B cell (primary cell): ENCODE data around the gene RBKS. TPM values are rescaled to one million over a fixed set of nuclear protein-coding genes. Genes with fewer than 3 reads are reported as not detected.

Experiments used
- ATAC-seq: fragments of 200-7000 bp; cut with Tn5 transposase; one replicate; pipeline ENCODE4 v1.10.0; 2021; ENCODE audit warnings: low read depth, mild to moderate bottlenecking, moderate number of reproducible peaks, moderate library complexity
- CTCF ChIA-PET: fragments of 350-600 bp; sonication (Branson Sonifier 250); formaldehyde crosslinking; loops from one replicate; lab custom pipeline; 2021; ENCODE audit warnings: antibody characterized with exemption, inconsistent platforms; lab: Charles Lee
- POLR2A ChIA-PET: fragments of 350-600 bp; sonication (Branson Sonifier 250); formaldehyde crosslinking; loops from one replicate; lab custom pipeline; 2021; ENCODE audit warnings: antibody characterized with exemption; lab: Charles Lee
- DNase-seq: peaks from one replicate; pipeline ENCODE4 v3.0.0; 2013
- H2AFZ ChIP-seq: 2 replicates; pipeline ENCODE4 v1.6.1; 2012; ENCODE audit warnings: mild to moderate bottlenecking, low read depth, low read length; ENCODE audit not compliant: insufficient read depth, poor library complexity, severe bottlenecking
- H3K27ac ChIP-seq, 2 donors: 1 replicate in 1 of 2; 2 replicates in 1 of 2; pipeline ENCODE4 v1.5.1; 2012 to 2013; ENCODE audit warnings: low read length in 2 of 2, mild to moderate bottlenecking in 2 of 2, moderate library complexity in 1 of 2
- H3K27me3 ChIP-seq, 4 experiments: fragments of 200-600 bp in 1 of 4; sonication (generic) in 1 of 4; replicated peaks in 1 of 4; 1 replicate in 2 of 4; 2 replicates in 2 of 4; pipeline versions ENCODE4 v1.6.1 to v1.7.0; 2013 to 2016; ENCODE audit warnings: low read length in 3 of 4, mild to moderate bottlenecking in 2 of 4, mixed read lengths in 1 of 4, moderate library complexity in 1 of 4; ENCODE audit not compliant: insufficient read depth in 4 of 4, control insufficient read depth in 3 of 4; ENCODE audit errors: control extremely low read depth in 1 of 4
- H3K36me3 ChIP-seq, 2 experiments: replicated peaks in 1 of 2; 1 replicate in 1 of 2; 2 replicates in 1 of 2; pipeline versions ENCODE4 v1.6.1 to v1.7.1; 2013; ENCODE audit warnings: low read length in 1 of 2; ENCODE audit not compliant: insufficient read depth in 2 of 2, control insufficient read depth in 1 of 2; ENCODE audit errors: control extremely low read depth in 1 of 2, extremely low read depth in 1 of 2
- H3K4me1 ChIP-seq, 2 donors: fragments of 200-600 bp in 1 of 2; sonication (generic) in 1 of 2; 1 replicate in 1 of 2; 2 replicates in 1 of 2; pipeline versions ENCODE4 v1.5.1 to v1.6.1; 2013 to 2017; ENCODE audit warnings: low read length in 2 of 2; ENCODE audit not compliant: control insufficient read depth in 2 of 2, insufficient read depth in 2 of 2
- H3K4me2 ChIP-seq: replicated peaks from 2 replicates; pipeline ENCODE3; 2012; ENCODE audit warnings: mild to moderate bottlenecking, low read depth, low read length; ENCODE audit not compliant: poor library complexity, severe bottlenecking
- H3K4me3 ChIP-seq, 5 experiments: fragments of 200-600 bp in 1 of 5; sonication (generic) in 1 of 5; 1 replicate in 3 of 5; 2 replicates in 2 of 5; pipeline versions ENCODE4 v1.5.1 to v1.7.0; 2011 to 2016; ENCODE audit warnings: low read length in 4 of 5, mild to moderate bottlenecking in 4 of 5, low read depth in 2 of 5, control low read depth in 1 of 5, moderate library complexity in 1 of 5; ENCODE audit not compliant: insufficient read depth in 1 of 5; ENCODE audit errors: control extremely low read depth in 1 of 5, extremely low read depth in 1 of 5
- H3K79me2 ChIP-seq: fragments of 200-600 bp; sonication (generic); one replicate; pipeline ENCODE4 v1.6.0; 2016; ENCODE audit warnings: low read length; ENCODE audit not compliant: control insufficient read depth, insufficient read depth
- H3K9ac ChIP-seq: fragments of 200-600 bp; sonication (generic); 2 replicates; pipeline ENCODE4 v1.6.1; 2017; ENCODE audit warnings: mild to moderate bottlenecking, low read length, moderate library complexity
- H3K9me3 ChIP-seq, 3 donors: one replicate each; pipeline versions ENCODE4 v1.6.1 to v1.7.1; 2013; ENCODE audit warnings: low read length in 2 of 3; ENCODE audit not compliant: control insufficient read depth in 2 of 3, insufficient read depth in 1 of 3; ENCODE audit errors: control extremely low read depth in 1 of 3
- H4K20me1 ChIP-seq: 2 replicates; pipeline ENCODE4 v1.6.0; 2012; ENCODE audit warnings: mild to moderate bottlenecking, low read length; ENCODE audit not compliant: insufficient read depth, control insufficient read depth, poor library complexity, severe bottlenecking
- H3K27ac Mint-ChIP-seq: one replicate; pipeline ENCODE4 v1.8.0; 2021; ENCODE audit warnings: mixed read lengths
- H3K27me3 Mint-ChIP-seq: one replicate; pipeline ENCODE4 v1.8.0; 2021; ENCODE audit warnings: mixed read lengths
- H3K4me1 Mint-ChIP-seq: one replicate; pipeline ENCODE4 v1.8.0; 2021; ENCODE audit warnings: mixed read lengths
- H3K4me3 Mint-ChIP-seq: one replicate; pipeline ENCODE4 v1.8.0; 2021; ENCODE audit warnings: mixed read lengths
- H3K9me3 Mint-ChIP-seq: one replicate; pipeline ENCODE4 v1.8.0; 2022; ENCODE audit warnings: mixed read lengths; ENCODE audit not compliant: insufficient read depth
- EZH2 ChIP-seq: IDR thresholded peaks from 2 replicates; pipeline ENCODE4 v1.6.1; 2012; ENCODE audit warnings: borderline replicate concordance, low read depth, mild to moderate bottlenecking, moderate library complexity, low read length; ENCODE audit not compliant: insufficient read depth, poor library complexity, severe bottlenecking
- WGBS: methylation state at CpG from one replicate; pipeline ENCODE4 v1.1.5; 2013; ENCODE audit warnings: missing lambda C conversion rate; ENCODE audit not compliant: insufficient coverage; 5-methylcytosine and 5-hydroxymethylcytosine counted together
- intact Hi-C: fragments of 100-400 bp; cut with micrococcal nuclease; formaldehyde crosslinking; loops from one replicate; pipeline ENCODE4 v1.10.0; 2022
- polyA plus RNA-seq: library from polyadenylated mRNA; depleted of rRNA; stranded (reverse); fragments of >200 nt; gene quantifications from 2 replicates; pipeline ENCODE4 v1.2.3, GENCODE V29; 2012
- total RNA-seq, 2 donors: library from RNA; stranded (reverse); fragments of 120-200 nt in 1 of 2; gene quantifications; 1 replicate in 1 of 2; 2 replicates in 1 of 2; pipeline versions ENCODE4 v1.2.3 to v1.2.4, GENCODE V29; 2013 to 2022
- TF ChIP-seq, protein P1 (sequence below): fragments of 200-600 bp; IDR thresholded peaks from one replicate; pipeline ENCODE4 v1.8.0; 2022; ENCODE audit warnings: antibody characterized with exemption, mild to moderate bottlenecking

Gene RBKS
- total and polyA plus RNA-seq, 2 donors (not counting 1 experiment from before 2014, with no cell fraction given): 6.4 to 9.2 TPM

DNA sequence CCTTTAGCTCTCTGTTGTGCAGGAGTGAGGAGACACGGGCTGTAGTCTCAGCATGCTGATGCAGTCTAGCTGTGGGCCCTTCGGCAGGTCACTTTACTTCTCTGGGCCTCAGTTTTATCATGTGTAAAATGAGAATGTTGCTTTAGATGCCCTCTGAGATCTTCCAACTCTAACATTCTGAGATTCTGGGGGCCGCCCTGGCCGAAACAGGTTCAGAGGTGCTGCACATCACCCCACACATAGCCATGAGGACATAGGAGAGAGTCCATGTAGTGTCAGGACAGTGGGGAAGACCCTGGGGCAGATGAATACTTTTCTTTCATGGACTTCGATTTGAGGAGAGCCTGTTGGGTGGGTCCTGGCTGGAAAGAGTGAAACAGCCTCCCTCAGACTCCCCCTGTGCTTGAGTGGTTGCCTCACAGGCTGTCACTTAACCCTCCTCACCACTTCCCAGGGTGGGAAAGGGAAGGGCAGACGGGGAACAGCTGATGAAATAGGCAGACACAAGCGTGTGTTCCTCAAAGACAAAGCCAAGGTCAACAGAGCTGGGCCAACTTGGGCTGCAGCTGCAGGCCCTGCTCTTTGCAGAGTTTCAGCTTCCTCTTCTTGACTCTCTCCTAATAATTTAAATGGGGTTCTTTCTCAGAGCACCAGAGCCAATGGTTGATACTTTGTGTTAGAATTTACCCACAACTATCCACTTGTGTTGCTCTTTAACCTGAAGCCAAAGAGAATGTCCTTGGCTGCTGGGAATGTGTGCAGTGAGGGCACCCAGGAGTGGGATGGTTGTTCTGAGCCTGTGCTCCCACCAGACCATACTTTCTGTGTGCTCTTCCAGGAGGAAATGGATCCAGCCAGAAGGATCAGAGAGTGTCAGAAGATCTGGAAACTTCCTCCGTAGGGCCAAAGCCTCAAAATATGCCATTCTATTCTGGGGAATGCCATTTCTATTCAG, 133.4 kb downstream of the RBKS start:
- H3K9me3 ChIP-seq: no peaks in the 10 kb centered on the region
- ATAC-seq (no peak), DNase-seq (no peak)
- H3K27ac ChIP-seq: no peak overlapping the region
- no peaks in the 10 kb centered on the region for H3K4me1 ChIP-seq
- no peaks in the 10 kb centered on the region for H3K4me1 Mint-ChIP-seq
- TF ChIP-seq, protein P1, sequence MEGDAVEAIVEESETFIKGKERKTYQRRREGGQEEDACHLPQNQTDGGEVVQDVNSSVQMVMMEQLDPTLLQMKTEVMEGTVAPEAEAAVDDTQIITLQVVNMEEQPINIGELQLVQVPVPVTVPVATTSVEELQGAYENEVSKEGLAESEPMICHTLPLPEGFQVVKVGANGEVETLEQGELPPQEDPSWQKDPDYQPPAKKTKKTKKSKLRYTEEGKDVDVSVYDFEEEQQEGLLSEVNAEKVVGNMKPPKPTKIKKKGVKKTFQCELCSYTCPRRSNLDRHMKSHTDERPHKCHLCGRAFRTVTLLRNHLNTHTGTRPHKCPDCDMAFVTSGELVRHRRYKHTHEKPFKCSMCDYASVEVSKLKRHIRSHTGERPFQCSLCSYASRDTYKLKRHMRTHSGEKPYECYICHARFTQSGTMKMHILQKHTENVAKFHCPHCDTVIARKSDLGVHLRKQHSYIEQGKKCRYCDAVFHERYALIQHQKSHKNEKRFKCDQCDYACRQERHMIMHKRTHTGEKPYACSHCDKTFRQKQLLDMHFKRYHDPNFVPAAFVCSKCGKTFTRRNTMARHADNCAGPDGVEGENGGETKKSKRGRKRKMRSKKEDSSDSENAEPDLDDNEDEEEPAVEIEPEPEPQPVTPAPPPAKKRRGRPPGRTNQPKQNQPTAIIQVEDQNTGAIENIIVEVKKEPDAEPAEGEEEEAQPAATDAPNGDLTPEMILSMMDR: no peak
- TF ChIP-seq EZH2: no peak
- no peaks in the 10 kb centered on the region for H3K36me3 ChIP-seq
- POLR2A ChIA-PET: no interaction called here
- no peak overlapping the region for H3K4me2 ChIP-seq
- no peak overlapping the region for H3K27ac Mint-ChIP-seq
- H3K79me2 ChIP-seq: no peaks in the 10 kb centered on the region
- H3K4me3 ChIP-seq: no peak overlapping the region
- no peaks in the 10 kb centered on the region for H3K9me3 Mint-ChIP-seq
- intact Hi-C loops: no loop called here
- 51% methylated on average over 4 of the region's 8 CpGs for WGBS
- no peaks in the 10 kb centered on the region for H4K20me1 ChIP-seq
- H3K27me3 ChIP-seq: peaks cover 0 to 17% (median 1%) of the 10 kb centered on the region in 4 experiments
- H3K4me3 Mint-ChIP-seq: no peak overlapping the region
- no peak overlapping the region for H3K9ac ChIP-seq
- H3K27me3 Mint-ChIP-seq: peaks cover 28% of the 10 kb centered on the region
- no peak overlapping the region for H2AFZ ChIP-seq
- CTCF ChIA-PET: no interaction called here

DNA sequence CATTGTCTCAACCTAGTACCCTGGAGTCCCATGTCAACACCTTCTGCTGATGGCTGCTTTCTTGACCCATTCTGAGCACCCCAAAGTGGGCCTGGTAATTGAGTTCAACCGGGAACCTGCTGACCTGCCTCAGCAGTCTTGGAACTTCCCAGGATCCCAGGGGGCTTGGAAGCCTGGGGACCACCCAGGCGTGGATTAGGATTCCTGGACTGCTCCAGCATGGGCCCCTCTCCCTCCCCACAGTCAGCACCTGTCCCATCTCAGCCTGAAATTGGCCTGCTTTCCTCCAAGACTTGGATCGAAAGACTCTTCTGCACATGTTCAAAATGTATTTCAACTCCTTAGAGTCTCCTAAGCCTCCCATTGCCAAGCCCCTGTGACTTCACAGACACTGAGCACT, 134.1 kb downstream of the RBKS start:
- ChIA-PET CTCF (no interaction called here), POLR2A (no interaction called here)
- Histone ChIP-seq H3K4me1 (no peaks in the 10 kb centered on the region), H3K9me3 (no peaks in the 10 kb centered on the region), H3K79me2 (no peaks in the 10 kb centered on the region), H3K36me3 (no peaks in the 10 kb centered on the region), H3K4me2 (no peak overlapping the region), H4K20me1 (no peaks in the 10 kb centered on the region), H3K27ac (no peak overlapping the region), H2AFZ (no peak overlapping the region), H3K9ac (no peak overlapping the region), H3K4me3 (no peak overlapping the region), H3K27me3 (peaks cover 0 to 17% (median 1%) of the 10 kb centered on the region in 4 experiments)
- ATAC-seq (no peak), DNase-seq (no peak)
- Mint-ChIP-seq H3K4me1 (no peaks in the 10 kb centered on the region), H3K4me3 (no peak overlapping the region), H3K27me3 (peaks cover 28% of the 10 kb centered on the region), H3K27ac (no peak overlapping the region), H3K9me3 (no peaks in the 10 kb centered on the region)
- no peak for TF ChIP-seq EZH2
- TF ChIP-seq, protein P1: no peak
- intact Hi-C loops: no loop called here
- 92% methylated on average over 3 of the region's 3 CpGs for WGBS
